Measurements from ENCODE around the gene TSPEAR.

The TSPEAR gene

GRCh38 chr21:44656868-44657267 lies 54.5 kb downstream of the TSPEAR start:
- TF ChIP-seq CTCF (IDR thresholded peaks at IDR 0.05; ENCODE audit: borderline replicate concordance, control extremely low read depth, extremely low read depth, insufficient read depth, missing control alignments) = no peak
- DNase-seq (ENCODE audit: low spot score) = no peak
- in situ Hi-C loops (cut with MboI; ENCODE audit: low sequenced_read_pairs, unreplicated experiment) = no loop called here

GRCh38 chr21:44654576-44655175 lies 56.7 kb downstream of the TSPEAR start, which contains the start of gene KRTAP12-4:
TSS of gene KRTAP12-4 (minus strand) at chr21:44654659. CDS start at chr21:44654614, 45 bp downstream.
- no peak for DNase-seq (ENCODE audit: low spot score)
- no peak for TF ChIP-seq CTCF (IDR thresholded peaks at IDR 0.05; ENCODE audit: borderline replicate concordance, control extremely low read depth, extremely low read depth, insufficient read depth, missing control alignments)
- in situ Hi-C loops (cut with MboI; ENCODE audit: low sequenced_read_pairs, unreplicated experiment) = no loop called here

- DNase-seq (ENCODE audit: low spot score) = no peak
- in situ Hi-C loops (cut with MboI; ENCODE audit: low sequenced_read_pairs, unreplicated experiment) = no loop called here
- no peak for TF ChIP-seq CTCF (IDR thresholded peaks at IDR 0.05; ENCODE audit: borderline replicate concordance, control extremely low read depth, extremely low read depth, insufficient read depth, missing control alignments)
Observed at GRCh38 chr21:44653656-44654575, 57.5 kb downstream of the TSPEAR start.

- no peak for TF ChIP-seq CTCF (IDR thresholded peaks at IDR 0.05; ENCODE audit: borderline replicate concordance, control extremely low read depth, extremely low read depth, insufficient read depth, missing control alignments)
- DNase-seq (ENCODE audit: low spot score) = no peak
Observed at GRCh38 chr21:44653123-44653522, 58.2 kb downstream of the TSPEAR start.

GRCh38 chr21:44650973-44651675 lies 60.2 kb downstream of the TSPEAR start:
- DNase-seq (ENCODE audit: low spot score) = no peak
- in situ Hi-C loops (cut with MboI; ENCODE audit: low sequenced_read_pairs, unreplicated experiment) = no loop called here
- TF ChIP-seq CTCF (IDR thresholded peaks at IDR 0.05; ENCODE audit: borderline replicate concordance, control extremely low read depth, extremely low read depth, insufficient read depth, missing control alignments) = no peak

More at GRCh38 chr21:44653123-44653522, 58.2 kb downstream of the TSPEAR start:
- in situ Hi-C loops (cut with MboI; ENCODE audit: low sequenced_read_pairs, unreplicated experiment) = no loop called here

- DNase-seq (ENCODE audit: low spot score) = no peak
- in situ Hi-C loops (cut with MboI; ENCODE audit: low sequenced_read_pairs, unreplicated experiment) = no loop called here
- TF ChIP-seq CTCF (IDR thresholded peaks at IDR 0.05; ENCODE audit: borderline replicate concordance, control extremely low read depth, extremely low read depth, insufficient read depth, missing control alignments) = no peak
Observed at GRCh38 chr21:44650265-44650972, 61.0 kb downstream of the TSPEAR start.

Data from GM13976 (cell line).